ENCODE data around the gene OR2A12.

- TF ChIP-seq CTCF (conservative IDR thresholded peaks at IDR 0.05; ENCODE audit: low read length) = no peak
- TF ChIP-seq EZH2phosphoT487 (IDR thresholded peaks at IDR 0.05; ENCODE audit: borderline replicate concordance) = no peak
Measured at GRCh38 chr7:144148224-144148827, 62.2 kb downstream of the OR2A12 start.

Data from Loucy (cell line).